ENCODE results near the gene SLC25A18.
"Not testable (repeated sequence)": the region's sequence is repeated elsewhere in the genome, so short reads cannot be mapped to it uniquely, and the experiment has no call there.

The SLC25A18 gene

GRCh38 chr22:17612057-17612456 is 48.8 kb downstream of the SLC25A18 start:
- DNase-seq: no peak

GRCh38 chr22:17613280-17613679 is 50.0 kb downstream of the SLC25A18 start:
- DNase-seq: no peak

- no peak for DNase-seq
Measured at GRCh38 chr22:17627961-17628405, 64.7 kb downstream of the SLC25A18 start.

GRCh38 chr22:17628406-17629172 is 65.3 kb downstream of the SLC25A18 start, which contains the start of gene ATP6V1E1:
TSS of gene ATP6V1E1 (minus strand) at chr22:17628749. CDS start at chr22:17628635, 114 bp downstream.
- peak; percentile 90 to 95 for DNase-seq

- DNase-seq: no peak
Measured at GRCh38 chr22:17629173-17629489, 65.8 kb downstream of the SLC25A18 start.

- DNase-seq: no peak
Measured at GRCh38 chr22:17629641-17630040, 66.3 kb downstream of the SLC25A18 start.

GRCh38 chr22:17631076-17631565 is 67.8 kb downstream of the SLC25A18 start:
- DNase-seq: no peak

GRCh38 chr22:17633217-17633997 is 70.1 kb downstream of the SLC25A18 start:
- no peak for DNase-seq

GRCh38 chr22:17633998-17634323 is 70.7 kb downstream of the SLC25A18 start:
- no peak for DNase-seq

GRCh38 chr22:17634696-17635095 is 71.4 kb downstream of the SLC25A18 start:
- DNase-seq: no peak

- not testable (repeated sequence) for DNase-seq
Measured at GRCh38 chr22:17636850-17637249, 73.6 kb downstream of the SLC25A18 start.

GRCh38 chr22:17637490-17638181 is 74.3 kb downstream of the SLC25A18 start:
- DNase-seq: no peak

- peak in 1 of 2 experiments; percentile 94 for DNase-seq
Measured at GRCh38 chr22:17638182-17638431, 74.8 kb downstream of the SLC25A18 start.

GRCh38 chr22:17638432-17639246 is 75.3 kb downstream of the SLC25A18 start, which contains the start of gene BCL2L13:
TSS of gene BCL2L13 (plus strand) at chr22:17638757. CDS start at chr22:17655712, 16,955 bp downstream.
- peak; percentile 96 to 97 for DNase-seq

- DNase-seq: no peak
Measured at GRCh38 chr22:17639247-17639741, 76.0 kb downstream of the SLC25A18 start.

Measured in NCI-H524 (cell line).